ENCODE results near the gene TEX54. TPM values are rescaled to one million over a fixed set of nuclear protein-coding genes. Genes with fewer than 3 reads are reported as not detected.

The TEX54 gene
- total and polyA plus RNA-seq, 2 of the 13 experiments (the other 11 are each of a cell fraction or from before 2014, with no cell fraction given), result not detected

DNA sequence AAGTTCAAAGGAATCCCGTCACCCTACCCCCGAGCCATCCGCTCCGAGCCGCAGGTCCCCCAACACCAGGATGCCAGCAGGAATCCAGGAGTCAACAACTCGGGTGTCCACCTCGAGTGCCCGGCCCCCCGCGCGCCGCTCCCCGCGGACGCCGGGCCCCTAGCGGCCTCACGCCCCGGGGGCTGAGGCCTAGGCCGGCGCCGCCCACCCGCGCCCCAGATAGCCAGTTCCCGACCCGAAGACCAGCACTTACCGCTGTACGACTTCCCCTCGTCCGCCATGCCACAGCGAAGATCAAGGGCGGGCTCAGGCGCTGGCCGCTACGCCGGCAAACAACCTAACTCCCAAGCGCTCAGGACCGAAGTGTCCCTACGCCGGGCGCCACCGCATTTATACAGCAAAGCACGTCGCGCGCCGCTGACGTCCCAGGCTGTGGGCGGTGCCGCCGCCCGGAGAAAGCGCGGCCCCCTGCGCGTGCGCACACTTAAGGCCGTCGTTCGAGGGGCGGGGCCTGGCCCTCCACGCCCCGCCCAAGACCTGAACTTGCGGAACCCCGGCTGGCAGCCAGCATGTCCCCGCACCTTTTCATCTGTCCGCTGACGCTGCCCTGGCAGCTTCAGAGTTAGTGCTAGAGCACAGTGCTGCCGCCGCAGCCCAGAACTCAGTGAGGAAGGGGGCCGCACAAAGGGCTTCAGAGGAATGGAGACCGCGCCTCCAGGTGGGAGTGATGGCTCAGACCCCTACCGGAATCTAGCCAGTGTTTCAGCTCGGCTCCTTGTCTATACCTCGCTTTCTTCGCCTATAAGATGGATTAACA, 27.4 kb downstream of the TEX54 start, which contains the start of gene NXF1 (continued):
- TF ChIP-seq, protein P1, sequence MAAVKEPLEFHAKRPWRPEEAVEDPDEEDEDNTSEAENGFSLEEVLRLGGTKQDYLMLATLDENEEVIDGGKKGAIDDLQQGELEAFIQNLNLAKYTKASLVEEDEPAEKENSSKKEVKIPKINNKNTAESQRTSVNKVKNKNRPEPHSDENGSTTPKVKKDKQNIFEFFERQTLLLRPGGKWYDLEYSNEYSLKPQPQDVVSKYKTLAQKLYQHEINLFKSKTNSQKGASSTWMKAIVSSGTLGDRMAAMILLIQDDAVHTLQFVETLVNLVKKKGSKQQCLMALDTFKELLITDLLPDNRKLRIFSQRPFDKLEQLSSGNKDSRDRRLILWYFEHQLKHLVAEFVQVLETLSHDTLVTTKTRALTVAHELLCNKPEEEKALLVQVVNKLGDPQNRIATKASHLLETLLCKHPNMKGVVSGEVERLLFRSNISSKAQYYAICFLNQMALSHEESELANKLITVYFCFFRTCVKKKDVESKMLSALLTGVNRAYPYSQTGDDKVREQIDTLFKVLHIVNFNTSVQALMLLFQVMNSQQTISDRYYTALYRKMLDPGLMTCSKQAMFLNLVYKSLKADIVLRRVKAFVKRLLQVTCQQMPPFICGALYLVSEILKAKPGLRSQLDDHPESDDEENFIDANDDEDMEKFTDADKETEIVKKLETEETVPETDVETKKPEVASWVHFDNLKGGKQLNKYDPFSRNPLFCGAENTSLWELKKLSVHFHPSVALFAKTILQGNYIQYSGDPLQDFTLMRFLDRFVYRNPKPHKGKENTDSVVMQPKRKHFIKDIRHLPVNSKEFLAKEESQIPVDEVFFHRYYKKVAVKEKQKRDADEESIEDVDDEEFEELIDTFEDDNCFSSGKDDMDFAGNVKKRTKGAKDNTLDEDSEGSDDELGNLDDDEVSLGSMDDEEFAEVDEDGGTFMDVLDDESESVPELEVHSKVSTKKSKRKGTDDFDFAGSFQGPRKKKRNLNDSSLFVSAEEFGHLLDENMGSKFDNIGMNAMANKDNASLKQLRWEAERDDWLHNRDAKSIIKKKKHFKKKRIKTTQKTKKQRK (IDR thresholded peaks at IDR 0.05; ENCODE audit: low read length), result no peak
- TF ChIP-seq SRY (CRISPR knock-in tag; IDR thresholded peaks at IDR 0.05), result peak; percentile 94
- 0 out of 2 replicates have a peak, but pooled peaks have one; percentile 39 for TF ChIP-seq ZNF367 (CRISPR knock-in tag; IDR thresholded peaks at IDR 0.05; ENCODE audit: borderline replicate concordance)
- no peak for TF ChIP-seq ZNF644 (CRISPR knock-in tag; IDR thresholded peaks at IDR 0.05; ENCODE audit: low read depth)
- no peak for TF ChIP-seq ZNF530 (CRISPR knock-in tag; IDR thresholded peaks at IDR 0.05; ENCODE audit: low read depth)
- peak; percentile 93 for TF ChIP-seq ZNF883 (CRISPR knock-in tag; IDR thresholded peaks at IDR 0.05; ENCODE audit: not compliant biosample characterization)
- TF ChIP-seq ZNF841 (CRISPR knock-in tag; IDR thresholded peaks at IDR 0.05; ENCODE audit: borderline replicate concordance), result no peak
- peak; percentile 94 for TF ChIP-seq TSC22D2 (CRISPR knock-in tag; IDR thresholded peaks at IDR 0.05; ENCODE audit: borderline replicate concordance)
- no peak for TF ChIP-seq NR2F6 (IDR thresholded peaks at IDR 0.05)
- peak; percentile 32; the same call in 1 of the 2 replicates for TF ChIP-seq NR2F6 (CRISPR knock-in tag; IDR thresholded peaks at IDR 0.05)
- peak; percentile 82 for TF ChIP-seq ZNF501 (CRISPR knock-in tag; IDR thresholded peaks at IDR 0.05)
- TF ChIP-seq, protein P2, sequence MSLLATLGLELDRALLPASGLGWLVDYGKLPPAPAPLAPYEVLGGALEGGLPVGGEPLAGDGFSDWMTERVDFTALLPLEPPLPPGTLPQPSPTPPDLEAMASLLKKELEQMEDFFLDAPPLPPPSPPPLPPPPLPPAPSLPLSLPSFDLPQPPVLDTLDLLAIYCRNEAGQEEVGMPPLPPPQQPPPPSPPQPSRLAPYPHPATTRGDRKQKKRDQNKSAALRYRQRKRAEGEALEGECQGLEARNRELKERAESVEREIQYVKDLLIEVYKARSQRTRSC (CRISPR knock-in tag; IDR thresholded peaks at IDR 0.05; ENCODE audit: low read depth), result 0 out of 2 replicates have a peak, but pooled peaks have one; percentile 68
- TF ChIP-seq, protein P3, sequence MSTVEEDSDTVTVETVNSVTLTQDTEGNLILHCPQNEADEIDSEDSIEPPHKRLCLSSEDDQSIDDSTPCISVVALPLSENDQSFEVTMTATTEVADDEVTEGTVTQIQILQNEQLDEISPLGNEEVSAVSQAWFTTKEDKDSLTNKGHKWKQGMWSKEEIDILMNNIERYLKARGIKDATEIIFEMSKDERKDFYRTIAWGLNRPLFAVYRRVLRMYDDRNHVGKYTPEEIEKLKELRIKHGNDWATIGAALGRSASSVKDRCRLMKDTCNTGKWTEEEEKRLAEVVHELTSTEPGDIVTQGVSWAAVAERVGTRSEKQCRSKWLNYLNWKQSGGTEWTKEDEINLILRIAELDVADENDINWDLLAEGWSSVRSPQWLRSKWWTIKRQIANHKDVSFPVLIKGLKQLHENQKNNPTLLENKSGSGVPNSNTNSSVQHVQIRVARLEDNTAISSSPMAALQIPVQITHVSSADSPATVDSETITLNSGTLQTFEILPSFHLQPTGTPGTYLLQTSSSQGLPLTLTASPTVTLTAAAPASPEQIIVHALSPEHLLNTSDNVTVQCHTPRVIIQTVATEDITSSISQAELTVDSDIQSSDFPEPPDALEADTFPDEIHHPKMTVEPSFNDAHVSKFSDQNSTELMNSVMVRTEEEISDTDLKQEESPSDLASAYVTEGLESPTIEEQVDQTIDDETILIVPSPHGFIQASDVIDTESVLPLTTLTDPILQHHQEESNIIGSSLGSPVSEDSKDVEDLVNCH (CRISPR knock-in tag; IDR thresholded peaks at IDR 0.05), result no peak
- peak; percentile 76 for TF ChIP-seq MEIS1 (CRISPR knock-in tag; IDR thresholded peaks at IDR 0.05; ENCODE audit: borderline replicate concordance)
- peak; percentile 38 for TF ChIP-seq SKI (IDR thresholded peaks at IDR 0.05; ENCODE audit: partially characterized antibody)
- TF ChIP-seq ISL2 (CRISPR knock-in tag; IDR thresholded peaks at IDR 0.05), result peak; percentile 81; the same call in 1 of the 2 replicates
- TF ChIP-seq TCF7 (IDR thresholded peaks at IDR 0.05; ENCODE audit: low read depth), result no peak
- TF ChIP-seq, protein P4, sequence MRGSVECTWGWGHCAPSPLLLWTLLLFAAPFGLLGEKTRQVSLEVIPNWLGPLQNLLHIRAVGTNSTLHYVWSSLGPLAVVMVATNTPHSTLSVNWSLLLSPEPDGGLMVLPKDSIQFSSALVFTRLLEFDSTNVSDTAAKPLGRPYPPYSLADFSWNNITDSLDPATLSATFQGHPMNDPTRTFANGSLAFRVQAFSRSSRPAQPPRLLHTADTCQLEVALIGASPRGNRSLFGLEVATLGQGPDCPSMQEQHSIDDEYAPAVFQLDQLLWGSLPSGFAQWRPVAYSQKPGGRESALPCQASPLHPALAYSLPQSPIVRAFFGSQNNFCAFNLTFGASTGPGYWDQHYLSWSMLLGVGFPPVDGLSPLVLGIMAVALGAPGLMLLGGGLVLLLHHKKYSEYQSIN (CRISPR knock-in tag; IDR thresholded peaks at IDR 0.05; ENCODE audit: borderline replicate concordance), result no peak
- no peak for TF ChIP-seq ZNF674 (CRISPR knock-in tag; IDR thresholded peaks at IDR 0.05; ENCODE audit: low read depth)
- no peak for TF ChIP-seq ATM (IDR thresholded peaks at IDR 0.05; ENCODE audit: borderline replicate concordance)
- TF ChIP-seq ZNF331 (CRISPR knock-in tag; IDR thresholded peaks at IDR 0.05), result peak; percentile 87
- no peak for TF ChIP-seq FOXJ3 (CRISPR knock-in tag; IDR thresholded peaks at IDR 0.05; ENCODE audit: borderline replicate concordance)
- TF ChIP-seq ZSCAN25 (CRISPR knock-in tag; IDR thresholded peaks at IDR 0.05), result peak; percentile 74
- TF ChIP-seq ZFP36L2 (CRISPR knock-in tag; IDR thresholded peaks at IDR 0.05), result 0 out of 2 replicates have a peak, but pooled peaks have one; percentile 65
